Ascending aorta (tissue), 2 donors: ENCODE data around the gene NLRC5. TPM values are rescaled to one million over a fixed set of nuclear protein-coding genes. Genes with fewer than 3 reads are reported as not detected.

Experiments used
- DNase-seq, 2 donors: peaks; one replicate each; pipeline ENCODE4 v3.0.0-alpha.2; 2019; ENCODE audit warnings: low spot score in 2 of 2
- H3K27ac ChIP-seq, 2 donors: fragments of 200-600 bp; sonication (generic); one replicate each; pipeline ENCODE4 v1.5.1; 2016 to 2017; ENCODE audit warnings: mild to moderate bottlenecking in 1 of 2
- H3K27me3 ChIP-seq: fragments of 200-600 bp; sonication (generic); one replicate; pipeline ENCODE4 v1.5.1; 2017
- H3K36me3 ChIP-seq, 2 donors: fragments of 200-600 bp; sonication (generic); one replicate each; pipeline ENCODE4 v1.5.1; 2016
- H3K4me1 ChIP-seq, 2 donors: fragments of 200-600 bp; sonication (generic); one replicate each; pipeline ENCODE4 v1.5.1; 2016 to 2017; ENCODE audit warnings: mild to moderate bottlenecking in 1 of 2
- H3K4me3 ChIP-seq, 2 donors: fragments of 200-600 bp; sonication (generic); one replicate each; pipeline ENCODE4 v1.5.1; 2016 to 2017; ENCODE audit warnings: mild to moderate bottlenecking in 1 of 2
- H3K9me3 ChIP-seq, 2 donors: fragments of 200-600 bp; sonication (generic); one replicate each; pipeline ENCODE4 v1.5.1; 2016
- intact Hi-C: fragments of 100-400 bp; cut with DNase I; formaldehyde crosslinking; loops from one replicate; pipeline ENCODE4 v1.15.1; 2023
- total RNA-seq: library from RNA; depleted of rRNA; stranded (reverse); fragments of >200 nt; gene quantifications from one replicate; pipeline ENCODE4 v1.1.0, GENCODE V29; 2016
- TF ChIP-seq, protein P1 (sequence below), 3 experiments: fragments of 200-600 bp in 2 of 3; fragments of 450-650 bp in 1 of 3; sonication (generic) in 2 of 3; IDR thresholded peaks; one replicate each; pipeline ENCODE4 v1.5.1; 2016 to 2019; ENCODE audit warnings: antibody characterized with exemption in 3 of 3, mild to moderate bottlenecking in 1 of 3, moderate library complexity in 1 of 3

NLRC5 gene, protein sequence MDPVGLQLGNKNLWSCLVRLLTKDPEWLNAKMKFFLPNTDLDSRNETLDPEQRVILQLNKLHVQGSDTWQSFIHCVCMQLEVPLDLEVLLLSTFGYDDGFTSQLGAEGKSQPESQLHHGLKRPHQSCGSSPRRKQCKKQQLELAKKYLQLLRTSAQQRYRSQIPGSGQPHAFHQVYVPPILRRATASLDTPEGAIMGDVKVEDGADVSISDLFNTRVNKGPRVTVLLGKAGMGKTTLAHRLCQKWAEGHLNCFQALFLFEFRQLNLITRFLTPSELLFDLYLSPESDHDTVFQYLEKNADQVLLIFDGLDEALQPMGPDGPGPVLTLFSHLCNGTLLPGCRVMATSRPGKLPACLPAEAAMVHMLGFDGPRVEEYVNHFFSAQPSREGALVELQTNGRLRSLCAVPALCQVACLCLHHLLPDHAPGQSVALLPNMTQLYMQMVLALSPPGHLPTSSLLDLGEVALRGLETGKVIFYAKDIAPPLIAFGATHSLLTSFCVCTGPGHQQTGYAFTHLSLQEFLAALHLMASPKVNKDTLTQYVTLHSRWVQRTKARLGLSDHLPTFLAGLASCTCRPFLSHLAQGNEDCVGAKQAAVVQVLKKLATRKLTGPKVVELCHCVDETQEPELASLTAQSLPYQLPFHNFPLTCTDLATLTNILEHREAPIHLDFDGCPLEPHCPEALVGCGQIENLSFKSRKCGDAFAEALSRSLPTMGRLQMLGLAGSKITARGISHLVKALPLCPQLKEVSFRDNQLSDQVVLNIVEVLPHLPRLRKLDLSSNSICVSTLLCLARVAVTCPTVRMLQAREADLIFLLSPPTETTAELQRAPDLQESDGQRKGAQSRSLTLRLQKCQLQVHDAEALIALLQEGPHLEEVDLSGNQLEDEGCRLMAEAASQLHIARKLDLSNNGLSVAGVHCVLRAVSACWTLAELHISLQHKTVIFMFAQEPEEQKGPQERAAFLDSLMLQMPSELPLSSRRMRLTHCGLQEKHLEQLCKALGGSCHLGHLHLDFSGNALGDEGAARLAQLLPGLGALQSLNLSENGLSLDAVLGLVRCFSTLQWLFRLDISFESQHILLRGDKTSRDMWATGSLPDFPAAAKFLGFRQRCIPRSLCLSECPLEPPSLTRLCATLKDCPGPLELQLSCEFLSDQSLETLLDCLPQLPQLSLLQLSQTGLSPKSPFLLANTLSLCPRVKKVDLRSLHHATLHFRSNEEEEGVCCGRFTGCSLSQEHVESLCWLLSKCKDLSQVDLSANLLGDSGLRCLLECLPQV (N-terminal part only)
- 46.7 TPM for total RNA-seq

- Histone ChIP-seq H3K27ac (peak within 1 kb of the TSS; percentile 81 to 87), H3K36me3 (no peaks in the 10 kb centered on the region), H3K4me1 (peaks cover 0 to 16% of the 10 kb centered on the region in 2 donors), H3K4me3 (peak within 1 kb of the TSS; percentile 69 to 95), H3K27me3 (no peaks in the 10 kb centered on the region), H3K9me3 (no peaks in the 10 kb centered on the region)
- TF ChIP-seq, protein P1, sequence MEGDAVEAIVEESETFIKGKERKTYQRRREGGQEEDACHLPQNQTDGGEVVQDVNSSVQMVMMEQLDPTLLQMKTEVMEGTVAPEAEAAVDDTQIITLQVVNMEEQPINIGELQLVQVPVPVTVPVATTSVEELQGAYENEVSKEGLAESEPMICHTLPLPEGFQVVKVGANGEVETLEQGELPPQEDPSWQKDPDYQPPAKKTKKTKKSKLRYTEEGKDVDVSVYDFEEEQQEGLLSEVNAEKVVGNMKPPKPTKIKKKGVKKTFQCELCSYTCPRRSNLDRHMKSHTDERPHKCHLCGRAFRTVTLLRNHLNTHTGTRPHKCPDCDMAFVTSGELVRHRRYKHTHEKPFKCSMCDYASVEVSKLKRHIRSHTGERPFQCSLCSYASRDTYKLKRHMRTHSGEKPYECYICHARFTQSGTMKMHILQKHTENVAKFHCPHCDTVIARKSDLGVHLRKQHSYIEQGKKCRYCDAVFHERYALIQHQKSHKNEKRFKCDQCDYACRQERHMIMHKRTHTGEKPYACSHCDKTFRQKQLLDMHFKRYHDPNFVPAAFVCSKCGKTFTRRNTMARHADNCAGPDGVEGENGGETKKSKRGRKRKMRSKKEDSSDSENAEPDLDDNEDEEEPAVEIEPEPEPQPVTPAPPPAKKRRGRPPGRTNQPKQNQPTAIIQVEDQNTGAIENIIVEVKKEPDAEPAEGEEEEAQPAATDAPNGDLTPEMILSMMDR (IDR thresholded peaks at IDR 0.05) = no peak
- intact Hi-C loops = loop anchor here (2.0 kb wide), 1 partner anchor 56 kb away; the partner anchor contains the start of gene HERPUD1
- DNase-seq = peak; percentile 72 to 92
Measured at GRCh38 chr16:56988948-56989945, at the start of gene NLRC5. Gene NLRC5 (plus strand): TSS chr16:56989557. CDS start chr16:57020713, 31,156 bp downstream.

GRCh38 chr16:56939801-56940200, 49.6 kb upstream of the NLRC5 start:
- TF ChIP-seq, protein P1 (IDR thresholded peaks at IDR 0.05) = no peak
- Histone ChIP-seq H3K9me3 (no peaks in the 10 kb centered on the region), H3K27ac (no peak overlapping the region), H3K27me3 (no peaks in the 10 kb centered on the region), H3K4me3 (no peak overlapping the region), H3K4me1 (peaks cover 2 to 10% of the 10 kb centered on the region in 2 donors), H3K36me3 (peaks cover 87 to 99% of the 10 kb centered on the region in 2 donors)
- no peak for DNase-seq
- intact Hi-C loops = loop anchor here (10.0 kb wide), 4 partner anchors 365 to 1685 kb away; partner anchors contain the start of genes AMFR, CNOT1 and KATNB1

DNA sequence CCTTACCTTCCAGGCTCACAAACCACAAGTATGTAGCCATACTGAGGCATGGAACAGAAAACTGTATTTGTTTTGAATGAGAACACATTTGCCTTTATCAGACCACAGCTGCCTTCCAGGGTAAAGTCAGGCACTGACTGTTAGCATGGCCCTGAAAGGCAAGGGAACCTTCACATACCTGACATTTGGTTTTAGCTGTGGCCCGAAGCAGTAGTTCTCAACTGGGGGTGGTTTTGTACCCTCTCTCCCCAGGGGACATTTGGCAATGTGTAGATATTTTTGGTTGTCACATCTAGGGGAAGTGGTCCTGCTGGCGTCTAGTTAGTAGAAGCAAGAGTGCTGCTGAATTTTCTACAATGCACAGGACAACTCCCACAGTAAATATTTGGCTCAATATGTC, 48.3 kb upstream of the NLRC5 start:
- H3K27ac ChIP-seq = no peak overlapping the region
- H3K9me3 ChIP-seq = no peaks in the 10 kb centered on the region
- H3K27me3 ChIP-seq = no peaks in the 10 kb centered on the region
- no peak for DNase-seq
- TF ChIP-seq, protein P1 (IDR thresholded peaks at IDR 0.05) = no peak
- intact Hi-C loops = no loop called here
- H3K4me3 ChIP-seq = no peak overlapping the region
- H3K36me3 ChIP-seq = peaks cover 89 to 93% of the 10 kb centered on the region in 2 donors
- H3K4me1 ChIP-seq = peaks cover 2 to 8% of the 10 kb centered on the region in 2 donors

DNA sequence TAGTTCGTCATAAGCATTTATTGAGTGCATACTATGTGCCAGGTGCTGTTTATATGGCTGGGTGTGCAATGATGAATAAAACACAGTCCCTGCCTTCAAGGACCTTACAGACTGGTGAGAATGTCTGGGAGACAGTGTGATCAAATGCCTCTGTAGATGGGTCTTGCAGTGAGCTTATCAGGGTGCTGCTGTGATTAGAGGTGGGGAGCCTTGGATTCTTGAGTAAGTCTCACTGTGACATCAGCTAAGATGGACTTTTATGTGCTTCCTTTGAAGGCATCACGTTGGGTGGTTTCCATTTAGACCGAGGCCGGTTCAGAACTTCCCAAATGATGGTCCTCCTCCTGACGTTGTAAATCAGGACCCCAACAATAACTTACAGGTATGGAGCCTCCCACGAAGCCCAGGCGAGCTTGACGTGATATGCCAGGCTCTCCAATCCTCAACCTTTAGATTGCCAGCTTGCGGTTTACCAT, 47.5 kb upstream of the NLRC5 start:
- peaks cover 82 to 90% of the 10 kb centered on the region in 2 donors for H3K36me3 ChIP-seq

More for the DNA sequence above, 47.5 kb upstream of the NLRC5 start:
- Histone ChIP-seq H3K4me3 (no peak overlapping the region), H3K27me3 (no peaks in the 10 kb centered on the region), H3K9me3 (no peaks in the 10 kb centered on the region), H3K27ac (no peak overlapping the region), H3K4me1 (peaks cover 4 to 8% of the 10 kb centered on the region in 2 donors)
- DNase-seq = no peak
- TF ChIP-seq, protein P1 (IDR thresholded peaks at IDR 0.05) = no peak
- intact Hi-C loops = no loop called here
